Glutamatergic neuron (in vitro differentiated cells): ENCODE results near the gene EIF2B4. TPM values are rescaled to one million over a fixed set of nuclear protein-coding genes. Genes with fewer than 3 reads are reported as not detected.

ENCODE experiments used
- DNase-seq: peaks from one replicate; pipeline ENCODE4 v3.0.0; 2022
- H3K27ac Mint-ChIP-seq: one replicate; pipeline ENCODE4 v1.8.0; 2020; ENCODE audit warnings: mild to moderate bottlenecking, mixed read lengths, inconsistent platforms; ENCODE audit not compliant: unreplicated experiment
- H3K27me3 Mint-ChIP-seq: one replicate; pipeline ENCODE4 v1.8.0; 2020; ENCODE audit warnings: mild to moderate bottlenecking, moderate library complexity, mixed read lengths, inconsistent platforms; ENCODE audit not compliant: unreplicated experiment
- H3K36me3 Mint-ChIP-seq: one replicate; pipeline ENCODE4 v1.8.0; 2020; ENCODE audit warnings: mild to moderate bottlenecking, mixed read lengths, inconsistent platforms; ENCODE audit not compliant: unreplicated experiment
- H3K4me1 Mint-ChIP-seq: one replicate; pipeline ENCODE4 v1.8.0; 2020; ENCODE audit warnings: mild to moderate bottlenecking, low read depth, mixed read lengths, inconsistent platforms; ENCODE audit not compliant: unreplicated experiment
- H3K4me3 Mint-ChIP-seq: one replicate; pipeline ENCODE4 v1.8.0; 2020; ENCODE audit warnings: mild to moderate bottlenecking, mixed read lengths, inconsistent platforms; ENCODE audit not compliant: unreplicated experiment
- H3K9me3 Mint-ChIP-seq: one replicate; pipeline ENCODE4 v1.8.0; 2020; ENCODE audit warnings: mild to moderate bottlenecking, moderate library complexity, mixed read lengths, inconsistent platforms; ENCODE audit not compliant: unreplicated experiment
- CTCF ChIP-seq: fragments of 200-600 bp; sonication (generic); IDR thresholded peaks from one replicate; pipeline ENCODE4 v1.5.0; 2021; ENCODE audit not compliant: partially characterized antibody, unreplicated experiment
- total RNA-seq: library from RNA; stranded (reverse); fragmentation: NEBNext Ultra II Directional; extraction: Animal tissue kit (Norgen Biotek cat#: 25700); gene quantifications from one replicate; pipeline ENCODE4 v1.2.1, GENCODE V29; 2021; ENCODE audit not compliant: unreplicated experiment

The EIF2B4 gene
- total RNA-seq, 1 donor from 2014 or later = 53.6 TPM

GRCh38 chr2:27373567-27373966 is 3.4 kb upstream of the EIF2B4 start:
- TF ChIP-seq CTCF = no peak
- no peak overlapping the region for H3K4me3 Mint-ChIP-seq
- DNase-seq = no peak
- H3K4me1 Mint-ChIP-seq = peaks cover 17% of the 10 kb centered on the region
- peaks cover 9% of the 10 kb centered on the region for H3K27me3 Mint-ChIP-seq
- no peak overlapping the region for H3K27ac Mint-ChIP-seq
- peaks cover 6% of the 10 kb centered on the region for H3K36me3 Mint-ChIP-seq
- peaks cover 18% of the 10 kb centered on the region for H3K9me3 Mint-ChIP-seq

- peaks cover 9% of the 10 kb centered on the region for H3K27me3 Mint-ChIP-seq
- no peak for TF ChIP-seq CTCF
- H3K4me1 Mint-ChIP-seq = peaks cover 15% of the 10 kb centered on the region
- peak overlapping the region; percentile 19 for H3K4me3 Mint-ChIP-seq
- DNase-seq = no peak
- peak overlapping the region; percentile 30 for H3K27ac Mint-ChIP-seq
- peaks cover 18% of the 10 kb centered on the region for H3K9me3 Mint-ChIP-seq
- H3K36me3 Mint-ChIP-seq = peaks cover 6% of the 10 kb centered on the region
Observed at GRCh38 chr2:27372937-27373336, 2.8 kb upstream of the EIF2B4 start.

DNA sequence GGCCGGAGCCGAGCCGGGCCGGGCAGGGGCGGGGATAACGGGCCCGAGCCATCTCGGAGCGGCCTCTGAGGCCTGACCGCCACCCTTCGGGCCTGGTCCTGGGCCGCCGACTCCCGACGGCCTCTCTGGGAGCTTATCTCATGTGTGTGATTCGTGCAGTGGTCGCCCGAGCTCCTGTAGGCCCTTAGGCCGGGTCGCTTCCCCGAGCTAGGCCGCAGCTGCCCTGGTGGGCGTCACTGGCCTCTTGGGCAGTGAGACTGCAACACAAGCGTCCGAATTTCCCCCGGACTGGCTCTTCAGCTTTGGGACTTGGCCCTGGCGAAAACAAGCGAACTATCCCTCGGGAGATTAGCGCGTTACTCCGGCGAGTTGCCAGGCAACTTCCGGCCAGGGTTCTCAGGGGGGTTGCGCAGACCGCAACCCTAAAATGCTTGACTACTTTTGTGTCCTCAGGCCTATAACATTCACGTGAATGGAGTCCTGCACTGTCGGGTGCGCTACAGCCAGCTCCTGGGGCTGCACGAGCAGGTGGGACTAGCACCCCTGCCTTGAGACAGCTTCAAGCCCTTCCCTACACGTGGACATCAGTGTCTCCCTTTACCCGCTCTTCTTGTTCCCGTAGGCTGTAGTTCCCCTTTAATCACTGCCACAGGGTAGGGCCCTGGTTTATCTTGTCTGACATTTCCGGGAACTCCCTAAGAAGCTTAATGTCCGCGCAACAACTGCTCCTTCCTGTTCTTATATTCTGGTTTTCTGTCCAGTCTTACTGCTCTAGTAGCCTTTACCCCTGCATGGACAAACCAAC is 880 bp upstream of the EIF2B4 start:
- TF ChIP-seq CTCF = no peak
- Mint-ChIP-seq H3K27ac (peak overlapping the region; percentile 85), H3K27me3 (peaks cover 8% of the 10 kb centered on the region), H3K4me3 (peak overlapping the region; percentile 95), H3K36me3 (peaks cover 6% of the 10 kb centered on the region), H3K9me3 (peaks cover 18% of the 10 kb centered on the region), H3K4me1 (peaks cover 15% of the 10 kb centered on the region)
- DNase-seq = peak; percentile 49

DNA sequence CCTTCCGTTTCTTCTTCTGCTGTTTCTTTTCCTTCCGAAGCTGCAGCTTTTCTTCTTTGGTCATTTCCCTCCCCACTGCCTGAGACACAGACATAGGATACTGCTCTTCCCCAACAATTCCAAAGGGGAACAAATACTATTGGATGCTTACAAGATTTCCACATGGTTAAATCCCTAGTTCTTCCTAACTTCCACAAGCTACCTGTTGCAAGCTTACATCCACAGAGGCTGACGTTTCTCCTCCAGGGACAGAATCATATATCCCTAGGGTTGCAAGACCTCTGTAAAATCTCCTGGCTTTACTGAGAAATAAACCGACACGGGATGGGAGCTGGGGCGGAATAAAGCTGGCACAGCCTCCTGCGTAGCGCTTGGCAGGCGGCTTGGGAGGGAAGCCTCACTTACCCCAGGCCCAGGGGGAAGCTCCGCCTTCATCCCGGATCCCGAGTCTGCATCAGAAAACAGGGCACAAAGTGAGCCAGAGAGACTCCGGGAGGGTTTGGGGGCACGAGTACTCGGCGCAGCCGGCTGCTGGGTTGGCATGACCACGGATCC is 590 bp downstream of the EIF2B4 start:
- H3K27me3 Mint-ChIP-seq = peaks cover 8% of the 10 kb centered on the region
- no peak for DNase-seq
- no peak for TF ChIP-seq CTCF
- peaks cover 15% of the 10 kb centered on the region for H3K4me1 Mint-ChIP-seq
- H3K4me3 Mint-ChIP-seq = peak overlapping the region; percentile 98
- H3K27ac Mint-ChIP-seq = peak overlapping the region; percentile 90
- H3K9me3 Mint-ChIP-seq = peaks cover 18% of the 10 kb centered on the region
- peaks cover 6% of the 10 kb centered on the region for H3K36me3 Mint-ChIP-seq

GRCh38 chr2:27363933-27364332 is 6.2 kb downstream of the EIF2B4 start:
- Mint-ChIP-seq H3K9me3 (peaks cover 4% of the 10 kb centered on the region), H3K27ac (no peak overlapping the region), H3K4me1 (peaks cover 3% of the 10 kb centered on the region), H3K27me3 (no peaks in the 10 kb centered on the region), H3K36me3 (no peaks in the 10 kb centered on the region), H3K4me3 (no peak overlapping the region)
- TF ChIP-seq CTCF = no peak
- DNase-seq = no peak
